Thyroid gland (tissue), 4 donors: Measurements from ENCODE around the gene RDH12.

Experiments used
- CTCF ChIP-seq, 6 experiments: fragments of 200-600 bp in 3 of 6; fragments of 450-650 bp in 3 of 6; sonication (generic) in 3 of 6; IDR thresholded peaks; one replicate each; pipeline ENCODE4 v1.5.1; 2016 to 2019; ENCODE audit warnings: antibody characterized with exemption in 6 of 6, mild to moderate bottlenecking in 2 of 6, inconsistent platforms in 1 of 6, moderate library complexity in 1 of 6
- POLR2A ChIP-seq, 2 donors: fragments of 450-650 bp; IDR thresholded peaks; one replicate each; pipeline ENCODE4 v1.6.1; 2017; ENCODE audit warnings: antibody characterized with exemption in 2 of 2, mild to moderate bottlenecking in 2 of 2, moderate library complexity in 1 of 2

- TF ChIP-seq CTCF (IDR thresholded peaks at IDR 0.05) (no peak), POLR2A (IDR thresholded peaks at IDR 0.05) (no peak)
Observed at GRCh38 chr14:67665868-67666267, 35.8 kb upstream of the RDH12 start.
